Measurements from ENCODE around the gene ARHGEF17.

GRCh38 chr11:73402834-73403185 is 94.7 kb downstream of the ARHGEF17 start:
- TF ChIP-seq CTCF (IDR thresholded peaks at IDR 0.05; ENCODE audit: low read depth, low read length, poor library complexity, severe bottlenecking) (peak; percentile 46), EZH2phosphoT487 (IDR thresholded peaks at IDR 0.05; ENCODE audit: borderline replicate concordance, low read length) (no peak)
